ENCODE data around the gene RAB38. TPM values are rescaled to one million over a fixed set of nuclear protein-coding genes. Genes with fewer than 3 reads are reported as not detected.

Gene RAB38
- total RNA-seq, 1 experiment from 2014 or later, result 18.7 TPM

- no peaks in the 10 kb centered on the region for H3K9me3 ChIP-seq (ENCODE audit: control insufficient read depth, low read depth, low read length)
- Mint-ChIP-seq H3K27me3 (ENCODE audit: low read depth) (no peaks in the 10 kb centered on the region), H3K9me3 (no peaks in the 10 kb centered on the region; a peak in 1 of 5 replicates), H3K4me3 (no peak overlapping the region), H3K27ac (peak overlapping the region in 1 of 3 experiments; percentile 60; a peak in 1 of 7 replicates), H3K36me3 (ENCODE audit: insufficient read depth in 1 of 3, low read depth in 3 of 3) (peaks cover 0 to 8% (median 4%) of the 10 kb centered on the region in 3 experiments; a peak in 6 of 7 replicates), H3K4me1 (peaks cover 9% of the 10 kb centered on the region in 2 experiments)
- no CpG with 5 or more reads among the region's 9 CpGs for WGBS (ENCODE audit: extremely low coverage, insufficient read length, low lambda C conversion rate)
- H2BK20ac ChIP-seq (ENCODE audit: low read depth, low read length, poor library complexity, severe bottlenecking), result no peak overlapping the region
- H3K18ac ChIP-seq (ENCODE audit: insufficient read length, low read depth, low read length), result no peak overlapping the region
- H2BK15ac ChIP-seq (ENCODE audit: low read depth, low read length), result no peak overlapping the region
- H4K20me1 ChIP-seq (ENCODE audit: control insufficient read depth, insufficient read depth, insufficient read length), result no peaks in the 10 kb centered on the region
- H3K56ac ChIP-seq (ENCODE audit: insufficient read length, low read depth, low read length), result no peak overlapping the region
- no peak overlapping the region for H3K9ac ChIP-seq (ENCODE audit: extremely low read depth, insufficient read length, low read length)
- peak overlapping the region; percentile 75 for H2AFZ ChIP-seq (ENCODE audit: low read length)
- H2BK5ac ChIP-seq (ENCODE audit: insufficient read length, low read length), result no peak overlapping the region
- no peak overlapping the region for H3K23ac ChIP-seq (ENCODE audit: insufficient read length, low read depth, low read length)
- H2BK120ac ChIP-seq (ENCODE audit: low read depth, low read length, poor library complexity, severe bottlenecking), result no peak overlapping the region
- no peak overlapping the region for H3K4me2 ChIP-seq (ENCODE audit: insufficient read depth, insufficient read length, low read length)
- H2BK12ac ChIP-seq (ENCODE audit: insufficient read length, low read depth, low read length), result no peak overlapping the region
- no peaks in the 10 kb centered on the region for H3K23me2 ChIP-seq (ENCODE audit: insufficient read length, low read depth, low read length, poor library complexity, severe bottlenecking)
- H4K5ac ChIP-seq (ENCODE audit: insufficient read length, low read depth, low read length), result no peak overlapping the region
- TF ChIP-seq CTCF (conservative IDR thresholded peaks at IDR 0.05), result peak; percentile 96
- 0 out of 2 replicates have a peak, but pooled peaks cover 3% of the 10 kb centered on the region for H3K4me1 ChIP-seq (ENCODE audit: insufficient read depth, low read length)
- H3T11ph ChIP-seq (ENCODE audit: low read length), result no peak overlapping the region
- no peak overlapping the region for H3K4ac ChIP-seq (ENCODE audit: low read depth, low read length)
- H3K27ac ChIP-seq (ENCODE audit: insufficient read length, low read depth, low read length), result no peak overlapping the region
- no peaks in the 10 kb centered on the region for H3K79me2 ChIP-seq (ENCODE audit: insufficient read depth, low read length)
- H3K79me1 ChIP-seq (ENCODE audit: insufficient read depth, low read depth, low read length, poor library complexity, severe bottlenecking), result no peaks in the 10 kb centered on the region
- peak; percentile 93 for DNase-seq
- no peaks in the 10 kb centered on the region for H3K27me3 ChIP-seq (ENCODE audit: insufficient read depth, low read length)
- H4K91ac ChIP-seq (ENCODE audit: insufficient read length, low read depth, low read length), result no peak overlapping the region
- no peak overlapping the region for H3K14ac ChIP-seq (ENCODE audit: insufficient read depth, low read length)
- H4K8ac ChIP-seq (replicated peaks; ENCODE audit: insufficient read length, low read depth, low read length), result no peak overlapping the region
- H2AK5ac ChIP-seq (ENCODE audit: insufficient read length, low read length), result no peak overlapping the region
Measured at GRCh38 chr11:88103337-88104206, 71.7 kb downstream of the RAB38 start.

Data from H9 (cell line).